ENCODE measurements around the gene MINAR1. TPM values are rescaled to one million over a fixed set of nuclear protein-coding genes. Genes with fewer than 3 reads are reported as not detected.

The MINAR1 gene
- total RNA-seq, 1 experiment from 2014 or later, result 0.22 TPM

GRCh38 chr15:79401301-79401700, 30.8 kb upstream of the MINAR1 start:
- Histone ChIP-seq H3K36me3 (ENCODE audit: low read depth) (no peaks in the 10 kb centered on the region), H3K9me2 (ENCODE audit: insufficient read depth) (no peaks in the 10 kb centered on the region), H3K27me3 (ENCODE audit: insufficient read depth, low read depth) (no peaks in the 10 kb centered on the region), H3K4me3 (no peak overlapping the region), H3K79me2 (ENCODE audit: low read depth) (no peaks in the 10 kb centered on the region), H2AFZ (no peak overlapping the region), H3K4me1 (replicated peaks; ENCODE audit: insufficient read depth) (no peaks in the 10 kb centered on the region), H3K27ac (no peak overlapping the region), H3K4me2 (no peak overlapping the region), H4K20me1 (ENCODE audit: insufficient read depth) (no peaks in the 10 kb centered on the region), H3F3A (ENCODE audit: insufficient read depth, low read depth) (no peaks in the 10 kb centered on the region), H3K9me3 (ENCODE audit: insufficient read depth, low read depth) (no peaks in the 10 kb centered on the region)
- ChIA-PET CTCF (no interaction called here), POLR2A (ENCODE audit: unreplicated experiment) (no interaction called here)
- DNase-seq, result no peak
- no TSS peak for BruUV-seq (replicated peaks)
- no peak for TF ChIP-seq CTCF (conservative IDR thresholded peaks at IDR 0.05)
- TF ChIP-seq EZH2 (IDR thresholded peaks at IDR 0.05; ENCODE audit: low read depth), result no peak
- intact Hi-C loops (cut with micrococcal nuclease; ENCODE audit: unreplicated experiment), result no loop called here

- Histone ChIP-seq H3K27ac (no peak overlapping the region), H3K9me3 (ENCODE audit: insufficient read depth, low read depth) (no peaks in the 10 kb centered on the region), H3K4me2 (no peak overlapping the region), H3K79me2 (ENCODE audit: low read depth) (no peaks in the 10 kb centered on the region), H3K27me3 (ENCODE audit: insufficient read depth, low read depth) (no peaks in the 10 kb centered on the region), H4K20me1 (ENCODE audit: insufficient read depth) (no peaks in the 10 kb centered on the region), H3K9me2 (ENCODE audit: insufficient read depth) (no peaks in the 10 kb centered on the region), H2AFZ (no peak overlapping the region), H3K4me1 (replicated peaks; ENCODE audit: insufficient read depth) (no peaks in the 10 kb centered on the region), H3F3A (ENCODE audit: insufficient read depth, low read depth) (no peaks in the 10 kb centered on the region), H3K4me3 (no peak overlapping the region), H3K36me3 (ENCODE audit: low read depth) (no peaks in the 10 kb centered on the region)
- CTCF ChIA-PET, result no interaction called here
- BruUV-seq (replicated peaks), result no TSS peak
- DNase-seq, result no peak
- POLR2A ChIA-PET (ENCODE audit: unreplicated experiment), result no interaction called here
- intact Hi-C loops (cut with micrococcal nuclease; ENCODE audit: unreplicated experiment), result no loop called here
- TF ChIP-seq EZH2 (IDR thresholded peaks at IDR 0.05; ENCODE audit: low read depth) (no peak), CTCF (conservative IDR thresholded peaks at IDR 0.05) (no peak)
These were observed 30.0 kb upstream of the MINAR1 start for GRCh38 chr15:79402136-79402535.

GRCh38 chr15:79403501-79403900, 28.6 kb upstream of the MINAR1 start:
- Histone ChIP-seq H3F3A (ENCODE audit: insufficient read depth, low read depth) (no peaks in the 10 kb centered on the region), H2AFZ (no peak overlapping the region), H3K4me3 (no peak overlapping the region), H3K4me2 (no peak overlapping the region), H4K20me1 (ENCODE audit: insufficient read depth) (no peaks in the 10 kb centered on the region), H3K27ac (no peak overlapping the region), H3K79me2 (ENCODE audit: low read depth) (no peaks in the 10 kb centered on the region), H3K36me3 (ENCODE audit: low read depth) (no peaks in the 10 kb centered on the region), H3K9me3 (ENCODE audit: insufficient read depth, low read depth) (no peaks in the 10 kb centered on the region), H3K9me2 (ENCODE audit: insufficient read depth) (no peaks in the 10 kb centered on the region), H3K27me3 (ENCODE audit: insufficient read depth, low read depth) (no peaks in the 10 kb centered on the region), H3K4me1 (replicated peaks; ENCODE audit: insufficient read depth) (no peaks in the 10 kb centered on the region)
- CTCF ChIA-PET, result no interaction called here
- POLR2A ChIA-PET (ENCODE audit: unreplicated experiment), result no interaction called here
- TF ChIP-seq EZH2 (IDR thresholded peaks at IDR 0.05; ENCODE audit: low read depth) (no peak), CTCF (conservative IDR thresholded peaks at IDR 0.05) (no peak)
- DNase-seq, result no peak
- intact Hi-C loops (cut with micrococcal nuclease; ENCODE audit: unreplicated experiment), result no loop called here
- BruUV-seq (replicated peaks), result no TSS peak
